Measurements from ENCODE around the gene MYOM1.
"Not testable (repeated sequence)": the region's sequence is repeated elsewhere in the genome, so short reads cannot be mapped to it uniquely, and the experiment has no call there.

The MYOM1 gene

GRCh38 chr18:3218819-3219218, 949 bp downstream of the MYOM1 start:
- no peak for DNase-seq (ENCODE audit: low spot score)

- peak; percentile 86 for DNase-seq (ENCODE audit: low spot score)
These were observed 1.7 kb downstream of the MYOM1 start for GRCh38 chr18:3217948-3218647.

- no peak for DNase-seq (ENCODE audit: low spot score)
These were observed 2.8 kb downstream of the MYOM1 start for GRCh38 chr18:3216987-3217386.

- DNase-seq (ENCODE audit: low spot score): no peak
These were observed 4.7 kb downstream of the MYOM1 start for GRCh38 chr18:3214855-3215637.

- no peak for DNase-seq (ENCODE audit: low spot score)
These were observed 6.3 kb downstream of the MYOM1 start for GRCh38 chr18:3213300-3214059.

GRCh38 chr18:3212657-3213056, 7.1 kb downstream of the MYOM1 start:
- DNase-seq (ENCODE audit: low spot score): no peak

GRCh38 chr18:3211236-3211992, 8.4 kb downstream of the MYOM1 start:
- DNase-seq (ENCODE audit: low spot score): no peak

- DNase-seq (ENCODE audit: low spot score): peak; percentile 17
These were observed 9.8 kb downstream of the MYOM1 start for GRCh38 chr18:3209859-3210569.

GRCh38 chr18:3207565-3207964, 12.2 kb downstream of the MYOM1 start:
- peak; percentile 55 for DNase-seq (ENCODE audit: low spot score)

GRCh38 chr18:3205239-3205638, 14.5 kb downstream of the MYOM1 start:
- no peak for DNase-seq (ENCODE audit: low spot score)

- no peak for DNase-seq (ENCODE audit: low spot score)
These were observed 19.7 kb downstream of the MYOM1 start for GRCh38 chr18:3199942-3200645.

- not testable (repeated sequence) for DNase-seq (ENCODE audit: low spot score)
These were observed 21.4 kb downstream of the MYOM1 start for GRCh38 chr18:3198260-3198860.

- no peak for DNase-seq (ENCODE audit: low spot score)
These were observed 24.7 kb downstream of the MYOM1 start for GRCh38 chr18:3194947-3195612.

GRCh38 chr18:3193331-3193730, 26.4 kb downstream of the MYOM1 start:
- DNase-seq (ENCODE audit: low spot score): no peak

GRCh38 chr18:3192752-3193151, 27.0 kb downstream of the MYOM1 start:
- no peak for DNase-seq (ENCODE audit: low spot score)

- DNase-seq (ENCODE audit: low spot score): no peak
These were observed 27.5 kb downstream of the MYOM1 start for GRCh38 chr18:3192286-3192685.

GRCh38 chr18:3190610-3191009, 29.2 kb downstream of the MYOM1 start:
- no peak for DNase-seq (ENCODE audit: low spot score)

- no peak for DNase-seq (ENCODE audit: low spot score)
These were observed 29.9 kb downstream of the MYOM1 start for GRCh38 chr18:3189884-3190283.
